ENCODE results near the gene RUFY3. TPM values are rescaled to one million over a fixed set of nuclear protein-coding genes. Genes with fewer than 3 reads are reported as not detected.
"Not testable (repeated sequence)": the region's sequence is repeated elsewhere in the genome, so short reads cannot be mapped to it uniquely, and the experiment has no call there.

RUFY3 gene
- total RNA-seq, 1 donor from 2014 or later = 80.9 TPM

DNA sequence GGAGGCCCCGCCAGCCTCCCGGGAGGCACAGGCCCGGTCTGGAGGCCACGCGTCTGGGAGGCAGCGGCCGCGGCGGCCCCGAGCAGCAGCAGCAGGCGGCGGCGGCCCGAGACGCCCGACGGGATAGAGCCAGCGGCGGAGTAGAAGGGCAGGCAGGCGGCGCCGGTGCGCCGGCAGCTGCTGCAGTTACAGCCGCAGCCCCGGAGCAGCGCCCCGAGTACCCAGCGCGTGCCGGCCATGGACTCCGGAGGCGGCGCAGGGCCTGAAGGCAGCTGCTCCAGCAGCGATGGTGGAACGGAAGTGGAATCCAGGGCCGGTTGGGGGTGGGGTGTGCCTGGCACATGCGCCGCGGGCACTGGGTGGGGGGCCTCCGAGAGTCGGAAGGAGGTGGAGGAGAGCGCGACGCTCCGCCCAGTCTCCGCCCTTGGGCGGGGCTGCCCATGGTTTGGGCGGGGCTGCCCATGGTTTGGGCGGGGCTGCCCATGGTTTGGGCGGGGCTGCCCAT is 117.9 kb downstream of the RUFY3 start, which contains the start of gene GRSF1:
TSS of gene GRSF1 (minus strand) at position 302 of the 505 bp plus-strand sequence. CDS start at position 239, 63 bp downstream.
- Histone ChIP-seq H3K4me1 (peaks cover 4% of the 10 kb centered on the region), H3K27me3 (no peaks in the 10 kb centered on the region), H3K27ac (peak within 1 kb of the TSS; percentile 80), H4K20me1 (ENCODE audit: low read depth) (peaks cover 32% of the 10 kb centered on the region), H3K36me3 (peaks cover 4% of the 10 kb centered on the region), H2AFZ (replicated peaks) (peak within 1 kb of the TSS; percentile 92), H3K9me3 (ENCODE audit: low read depth) (no peaks in the 10 kb centered on the region), H3F3A (ENCODE audit: low read depth) (peaks cover 10% of the 10 kb centered on the region), H3K4me3 (peak within 1 kb of the TSS; percentile 76), H3K4me2 (peak within 1 kb of the TSS; percentile 98), H3K9ac (peak within 1 kb of the TSS; percentile 78), H3K79me2 (ENCODE audit: low read depth) (peaks cover 49% of the 10 kb centered on the region)
- peaks cover 15% of the 10 kb centered on the region for H3K36me3 Mint-ChIP-seq
- DNase-seq (ENCODE audit: low spot score) = peak; percentile 95
- H3K4me1 Mint-ChIP-seq = peaks cover 11% of the 10 kb centered on the region
- H3K27ac Mint-ChIP-seq = peak within 1 kb of the TSS; percentile 97
- H3K27me3 Mint-ChIP-seq (ENCODE audit: insufficient read depth, low read depth) = peaks cover 4% of the 10 kb centered on the region
- TF ChIP-seq EZH2phosphoT487 (IDR thresholded peaks at IDR 0.05) (no peak), EZH2 (IDR thresholded peaks at IDR 0.05) (no peak)
- TF ChIP-seq, protein P1, sequence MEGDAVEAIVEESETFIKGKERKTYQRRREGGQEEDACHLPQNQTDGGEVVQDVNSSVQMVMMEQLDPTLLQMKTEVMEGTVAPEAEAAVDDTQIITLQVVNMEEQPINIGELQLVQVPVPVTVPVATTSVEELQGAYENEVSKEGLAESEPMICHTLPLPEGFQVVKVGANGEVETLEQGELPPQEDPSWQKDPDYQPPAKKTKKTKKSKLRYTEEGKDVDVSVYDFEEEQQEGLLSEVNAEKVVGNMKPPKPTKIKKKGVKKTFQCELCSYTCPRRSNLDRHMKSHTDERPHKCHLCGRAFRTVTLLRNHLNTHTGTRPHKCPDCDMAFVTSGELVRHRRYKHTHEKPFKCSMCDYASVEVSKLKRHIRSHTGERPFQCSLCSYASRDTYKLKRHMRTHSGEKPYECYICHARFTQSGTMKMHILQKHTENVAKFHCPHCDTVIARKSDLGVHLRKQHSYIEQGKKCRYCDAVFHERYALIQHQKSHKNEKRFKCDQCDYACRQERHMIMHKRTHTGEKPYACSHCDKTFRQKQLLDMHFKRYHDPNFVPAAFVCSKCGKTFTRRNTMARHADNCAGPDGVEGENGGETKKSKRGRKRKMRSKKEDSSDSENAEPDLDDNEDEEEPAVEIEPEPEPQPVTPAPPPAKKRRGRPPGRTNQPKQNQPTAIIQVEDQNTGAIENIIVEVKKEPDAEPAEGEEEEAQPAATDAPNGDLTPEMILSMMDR (IDR thresholded peaks at IDR 0.05) = peak; percentile 22
- H3K4me3 Mint-ChIP-seq = peak within 1 kb of the TSS; percentile 97
- H3K9me3 Mint-ChIP-seq = no peaks in the 10 kb centered on the region

DNA sequence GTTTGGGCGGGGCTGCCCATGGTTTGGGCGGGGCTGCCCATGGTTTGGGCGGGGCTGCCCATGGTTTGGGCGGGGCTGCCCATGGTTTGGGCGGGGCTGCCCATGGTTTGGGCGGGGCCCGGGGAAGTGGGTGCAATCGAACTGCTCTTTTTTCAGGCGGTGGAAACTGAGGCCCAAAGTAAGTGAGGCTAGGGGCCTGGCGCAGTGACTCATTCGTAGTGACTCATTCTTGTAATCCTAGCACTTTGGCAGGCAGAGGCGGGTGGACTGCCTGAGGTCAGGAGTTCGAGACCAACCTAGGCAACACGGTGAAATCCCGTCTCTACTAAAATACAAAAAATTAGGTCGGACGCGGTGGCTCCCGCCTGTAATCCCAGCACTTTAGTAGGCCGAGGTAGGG is 118.4 kb downstream of the RUFY3 start:
- H3K4me1 Mint-ChIP-seq = peaks cover 11% of the 10 kb centered on the region
- peaks cover 10% of the 10 kb centered on the region for H3K36me3 Mint-ChIP-seq
- not testable (repeated sequence) for H3K27ac Mint-ChIP-seq; H3K27me3 Mint-ChIP-seq (ENCODE audit: insufficient read depth, low read depth); H3K9me3 ChIP-seq (ENCODE audit: low read depth); H3K4me1 ChIP-seq; H3K9ac ChIP-seq; H3K27me3 ChIP-seq; H3K4me2 ChIP-seq; H3K36me3 ChIP-seq; H3K4me3 ChIP-seq; H3K27ac ChIP-seq; H3K9me3 Mint-ChIP-seq; H2AFZ ChIP-seq (replicated peaks)
- peaks cover 44% of the 10 kb centered on the region for H3K79me2 ChIP-seq (ENCODE audit: low read depth)
- peak; percentile 34 for DNase-seq (ENCODE audit: low spot score)
- peak overlapping the region; percentile 87 for H3K4me3 Mint-ChIP-seq
- peaks cover 29% of the 10 kb centered on the region for H4K20me1 ChIP-seq (ENCODE audit: low read depth)
- peaks cover 10% of the 10 kb centered on the region for H3F3A ChIP-seq (ENCODE audit: low read depth)

DNA sequence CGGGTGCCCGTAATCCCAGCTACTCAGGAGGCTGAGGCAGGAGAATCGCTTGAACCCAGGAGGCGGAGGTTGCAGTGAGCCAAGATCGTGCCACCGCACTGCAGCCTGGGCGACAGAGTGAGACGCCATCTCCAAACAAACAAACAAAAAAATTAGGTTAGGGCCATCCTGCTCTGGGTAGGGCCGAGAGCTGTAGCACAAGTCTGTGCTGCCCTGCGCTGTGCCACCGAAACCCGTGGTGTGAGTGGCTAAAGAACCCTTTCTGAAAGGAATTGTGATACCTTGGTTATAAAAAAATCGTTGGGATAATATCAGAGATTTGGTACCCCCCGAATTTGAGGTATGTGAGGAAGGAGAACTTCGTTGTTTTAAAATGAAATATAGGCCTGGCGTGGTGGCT is 118.9 kb downstream of the RUFY3 start:
- not testable (repeated sequence) for H3K27me3 ChIP-seq; H3K36me3 ChIP-seq; H3K4me3 ChIP-seq; H3K9ac ChIP-seq; H3K4me1 ChIP-seq; H3K27ac ChIP-seq; H2AFZ ChIP-seq (replicated peaks); H3K4me2 ChIP-seq; H3K27ac Mint-ChIP-seq; H3K9me3 Mint-ChIP-seq; H3K9me3 ChIP-seq (ENCODE audit: low read depth); H3K27me3 Mint-ChIP-seq (ENCODE audit: insufficient read depth, low read depth); DNase-seq (ENCODE audit: low spot score)
- Histone ChIP-seq H3K79me2 (ENCODE audit: low read depth) (peaks cover 39% of the 10 kb centered on the region), H4K20me1 (ENCODE audit: low read depth) (peaks cover 28% of the 10 kb centered on the region), H3F3A (ENCODE audit: low read depth) (peaks cover 10% of the 10 kb centered on the region)
- Mint-ChIP-seq H3K4me1 (peaks cover 11% of the 10 kb centered on the region), H3K4me3 (peak overlapping the region; percentile 87), H3K36me3 (peaks cover 10% of the 10 kb centered on the region)

DNA sequence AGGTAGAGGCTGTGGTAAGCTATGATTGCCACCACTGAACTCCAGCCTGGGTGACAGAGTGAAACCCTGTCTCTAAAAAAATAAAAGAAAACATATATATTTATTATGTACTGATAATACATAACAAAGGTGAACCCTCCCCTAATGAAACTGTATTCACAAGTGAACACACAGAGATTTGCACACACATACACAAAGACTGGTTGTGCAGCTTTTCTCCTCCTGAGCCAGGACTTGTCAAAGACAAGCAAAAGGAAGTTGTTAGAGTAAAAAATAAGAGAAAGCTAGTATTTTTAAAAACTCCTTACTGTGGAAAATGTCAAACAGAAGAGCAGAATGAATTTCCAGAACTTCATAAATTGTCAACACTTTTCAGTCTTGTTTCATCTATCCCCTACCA is 119.4 kb downstream of the RUFY3 start:
- Histone ChIP-seq H3K9ac (no peak overlapping the region), H3K36me3 (no peaks in the 10 kb centered on the region), H3F3A (ENCODE audit: low read depth) (peaks cover 10% of the 10 kb centered on the region), H3K27me3 (no peaks in the 10 kb centered on the region), H3K4me1 (peaks cover 4% of the 10 kb centered on the region), H4K20me1 (ENCODE audit: low read depth) (peaks cover 22% of the 10 kb centered on the region), H3K4me3 (no peak overlapping the region), H2AFZ (replicated peaks) (no peak overlapping the region), H3K27ac (no peak overlapping the region), H3K4me2 (no peak overlapping the region), H3K79me2 (ENCODE audit: low read depth) (peaks cover 34% of the 10 kb centered on the region), H3K9me3 (ENCODE audit: low read depth) (no peaks in the 10 kb centered on the region)
- DNase-seq (ENCODE audit: low spot score) = no peak
- Mint-ChIP-seq H3K27me3 (ENCODE audit: insufficient read depth, low read depth) (peaks cover 4% of the 10 kb centered on the region), H3K27ac (peak overlapping the region; percentile 21), H3K9me3 (no peaks in the 10 kb centered on the region), H3K36me3 (peaks cover 8% of the 10 kb centered on the region), H3K4me1 (peaks cover 11% of the 10 kb centered on the region), H3K4me3 (peak overlapping the region; percentile 87)
- TF ChIP-seq EZH2 (IDR thresholded peaks at IDR 0.05) = no peak
- TF ChIP-seq EZH2phosphoT487 (IDR thresholded peaks at IDR 0.05) = no peak
- TF ChIP-seq, protein P1 (IDR thresholded peaks at IDR 0.05) = no peak
